ENCODE results near the gene DGLUCY.
A peak's percentile ranks its signal among the peaks of the same experiment; 100 is the strongest.
"Not testable (repeated sequence)": the region's sequence is repeated elsewhere in the genome, so short reads cannot be mapped to it uniquely, and the experiment has no call there.

Gene DGLUCY

DNA sequence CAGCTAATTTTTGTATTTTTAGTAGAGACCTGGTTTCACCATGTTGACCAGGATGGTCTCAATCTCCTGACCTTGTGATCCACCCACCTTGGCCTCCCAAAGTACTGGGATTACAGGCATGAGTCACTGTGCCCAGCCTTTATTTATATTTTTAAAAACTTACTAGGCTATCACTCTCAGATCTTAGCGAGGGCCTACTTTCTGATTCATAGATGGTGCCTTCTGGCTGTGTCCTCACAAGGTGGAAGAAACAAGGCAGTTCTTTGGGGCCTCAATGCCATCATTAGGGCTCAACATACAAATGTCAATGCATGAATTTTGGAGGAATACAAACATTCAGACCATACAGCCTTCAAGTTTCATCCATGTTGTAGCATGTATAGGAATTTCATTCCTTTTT, 2.4 kb upstream of the DGLUCY start:
- DNase-seq: no peak

DNA sequence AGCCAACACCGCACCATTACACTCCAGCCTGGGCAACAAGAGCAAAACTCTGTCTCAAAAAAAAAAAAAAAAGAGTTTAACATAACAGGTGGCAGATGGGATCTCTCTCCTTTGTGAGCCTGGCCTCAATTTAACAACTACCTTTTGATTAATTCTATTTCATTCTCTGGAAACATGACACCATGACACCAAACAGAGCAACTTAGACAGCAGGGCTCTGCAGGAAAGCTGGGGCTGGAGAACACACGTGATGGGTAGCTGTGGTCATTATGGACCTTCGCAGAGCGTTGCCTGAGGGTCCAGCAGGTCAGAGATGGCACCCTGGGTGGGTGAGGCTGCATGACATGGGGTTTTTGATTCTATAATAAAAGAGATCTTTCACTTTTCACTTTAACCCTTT, 1.7 kb upstream of the DGLUCY start:
- peak; percentile 95 for DNase-seq

DNA sequence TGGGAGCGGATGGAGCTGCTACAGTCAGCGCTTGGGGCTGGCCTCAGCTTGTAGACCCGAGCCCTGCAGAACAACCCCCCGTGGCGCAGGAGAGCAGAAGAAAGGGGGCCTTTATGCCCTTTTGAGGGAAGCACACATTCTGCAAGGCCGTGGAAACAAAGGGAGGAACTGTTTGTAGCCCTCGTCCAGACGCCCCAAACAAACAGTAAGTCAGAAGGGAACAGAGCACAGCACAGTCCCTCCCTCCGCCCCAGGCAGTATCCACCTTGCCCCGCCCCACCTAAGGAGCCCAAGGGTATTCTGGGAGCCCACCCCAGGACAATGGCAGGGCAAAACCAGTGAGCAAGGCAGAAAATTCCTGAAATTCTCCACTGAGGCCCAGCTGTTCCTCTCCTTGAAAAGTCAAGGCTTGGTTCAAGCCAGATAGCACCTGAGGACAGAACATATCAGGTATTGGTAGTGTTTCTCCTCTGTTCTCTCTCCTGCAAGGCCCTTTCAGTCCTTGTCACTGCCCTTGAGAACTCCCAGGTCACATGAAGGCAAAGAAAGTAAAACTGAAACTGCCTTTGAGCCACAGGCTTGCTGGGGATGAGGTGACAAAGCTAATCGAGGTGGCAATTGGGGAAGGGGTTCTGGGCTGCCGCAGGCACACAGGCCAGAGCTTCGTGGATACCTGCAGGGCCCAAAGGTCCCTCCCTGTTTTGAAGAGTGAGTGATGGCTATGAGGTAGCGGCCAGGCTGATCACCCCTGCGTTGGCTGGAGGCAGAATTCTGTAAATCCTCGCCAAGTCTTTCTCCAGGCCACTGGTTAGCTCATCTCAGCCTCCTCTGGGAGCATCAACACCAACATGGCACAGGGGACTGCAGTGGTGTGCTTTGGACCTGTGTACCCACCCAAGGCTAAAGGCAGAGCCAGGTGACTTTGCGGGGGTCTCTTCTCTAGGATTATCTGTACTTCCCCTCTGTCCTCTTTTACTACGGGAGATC, 499 bp downstream of the DGLUCY start:
- DNase-seq: peak; percentile 93

DNA sequence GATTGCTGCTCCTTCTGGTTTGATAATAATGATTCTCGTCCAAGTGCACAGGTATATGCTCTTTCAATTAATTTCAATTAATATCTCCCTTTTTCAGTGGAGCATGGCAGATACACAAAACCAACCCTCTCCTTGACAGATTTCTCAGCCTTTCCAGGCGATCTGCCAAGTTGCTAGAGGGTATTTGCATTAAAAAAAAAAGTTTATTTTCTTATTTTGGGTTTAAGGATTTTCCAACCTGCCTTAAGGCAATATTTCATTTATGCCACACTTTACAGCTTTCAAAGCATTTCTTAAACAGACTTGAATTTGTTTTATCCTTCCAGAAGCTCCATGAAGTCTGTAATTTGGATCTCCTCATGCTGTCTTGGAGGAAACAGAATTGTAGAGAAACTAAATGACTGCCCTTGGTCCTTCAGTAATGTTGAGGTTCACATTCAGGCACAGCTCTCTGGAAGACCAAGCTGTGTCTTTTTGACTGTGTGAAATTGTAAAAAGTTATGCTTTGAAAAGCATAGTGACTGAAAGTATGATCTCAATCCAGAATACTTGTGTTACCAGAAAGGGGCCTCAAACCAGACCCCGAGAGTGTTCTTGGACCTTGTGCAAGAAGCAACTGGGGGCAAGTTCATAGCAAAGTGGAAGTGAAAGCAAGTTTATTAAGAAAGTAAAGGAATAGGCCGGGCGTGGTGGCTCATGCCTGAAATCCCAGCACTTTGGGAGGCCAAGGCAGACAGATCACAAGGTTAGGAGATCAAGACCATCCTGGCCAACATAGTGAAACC, 2.3 kb downstream of the DGLUCY start:
- peak; percentile 75 for DNase-seq

GRCh38 chr14:91116913-91117588, 3.2 kb downstream of the DGLUCY start:
- DNase-seq: no peak

- no peak for DNase-seq
These were observed 4.1 kb downstream of the DGLUCY start for GRCh38 chr14:91117960-91118359.

DNA sequence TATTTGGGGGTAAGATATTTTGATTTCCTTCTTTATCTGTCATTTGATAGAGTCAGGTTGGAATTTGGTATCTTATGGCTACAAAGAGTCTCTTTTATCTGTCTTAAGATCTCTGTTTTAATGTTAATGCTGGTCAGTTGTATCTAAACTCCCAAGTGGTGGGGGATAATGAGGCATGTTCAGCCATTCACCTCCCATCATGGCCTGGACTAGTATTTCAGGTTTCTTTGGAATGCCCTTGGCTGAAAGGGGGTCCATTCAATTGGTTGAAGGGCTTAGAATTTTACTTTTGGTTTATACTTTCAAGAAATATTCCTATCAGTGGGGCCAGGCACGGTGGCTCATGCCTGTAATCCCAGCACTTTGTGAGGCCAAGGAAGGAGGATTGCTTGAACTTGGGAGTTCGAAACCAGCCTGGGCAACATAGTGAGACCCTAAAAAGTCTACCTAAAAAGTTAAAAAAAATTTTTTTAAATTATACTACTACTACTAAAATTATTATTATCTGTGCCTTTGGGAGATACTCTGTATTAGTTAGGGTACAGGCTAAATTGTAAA, 4.7 kb downstream of the DGLUCY start:
- no peak for DNase-seq

DNA sequence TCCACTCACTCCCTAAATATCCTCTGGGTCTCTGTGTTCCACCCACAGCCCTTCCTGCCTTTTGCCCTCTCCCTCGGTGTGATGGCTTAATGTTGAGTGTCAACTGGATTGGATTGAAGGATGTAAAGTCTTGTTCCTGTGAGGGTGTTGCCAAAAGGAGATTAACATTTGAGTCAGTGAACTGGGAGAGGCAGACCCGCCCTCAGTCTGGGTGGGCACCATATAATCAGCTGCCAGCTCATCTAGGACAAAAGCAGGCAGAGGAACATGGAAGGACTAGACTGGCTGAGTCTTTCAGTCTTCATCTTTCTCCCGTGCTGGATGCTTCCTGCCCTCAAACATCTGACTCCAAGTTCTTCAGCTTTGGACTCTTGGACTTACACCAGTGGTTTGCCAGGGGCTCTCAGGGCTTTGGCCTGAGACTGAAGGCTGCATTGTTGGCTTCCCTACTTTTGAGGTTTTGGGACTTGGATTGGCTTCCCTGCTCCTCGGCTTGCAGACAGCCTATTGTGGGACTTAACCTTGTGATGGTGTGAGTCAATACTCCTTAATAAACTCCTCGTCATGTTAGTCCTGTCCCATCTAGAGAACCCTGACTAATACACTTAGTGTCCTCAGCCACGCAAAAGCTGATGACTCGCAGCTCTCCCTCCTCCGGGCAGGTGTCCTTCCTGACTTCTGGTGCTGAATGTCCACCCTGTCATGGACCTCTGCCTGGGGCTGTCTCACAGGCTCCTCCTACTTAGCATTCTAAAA, 5.9 kb downstream of the DGLUCY start:
- no peak for DNase-seq

DNA sequence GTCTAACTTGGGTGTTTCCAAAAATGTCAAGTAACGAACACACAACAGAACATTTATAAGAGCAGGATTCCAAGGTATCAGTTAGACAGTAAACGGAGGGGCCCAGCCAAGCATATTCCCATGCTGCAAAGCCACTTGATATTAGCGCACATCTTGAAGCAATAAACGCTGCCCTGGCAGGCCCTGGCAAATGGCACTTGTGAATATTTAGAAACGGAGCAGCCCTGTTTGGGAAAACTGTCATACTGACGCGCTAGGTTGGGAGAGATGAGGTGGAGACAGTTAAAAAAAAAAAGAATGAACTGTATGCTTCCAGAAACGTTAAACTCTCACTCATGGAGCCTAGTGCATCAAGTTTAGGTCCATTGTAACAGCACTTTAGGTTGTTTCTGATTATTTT, 9.3 kb downstream of the DGLUCY start:
- DNase-seq: peak; percentile 83

DNA sequence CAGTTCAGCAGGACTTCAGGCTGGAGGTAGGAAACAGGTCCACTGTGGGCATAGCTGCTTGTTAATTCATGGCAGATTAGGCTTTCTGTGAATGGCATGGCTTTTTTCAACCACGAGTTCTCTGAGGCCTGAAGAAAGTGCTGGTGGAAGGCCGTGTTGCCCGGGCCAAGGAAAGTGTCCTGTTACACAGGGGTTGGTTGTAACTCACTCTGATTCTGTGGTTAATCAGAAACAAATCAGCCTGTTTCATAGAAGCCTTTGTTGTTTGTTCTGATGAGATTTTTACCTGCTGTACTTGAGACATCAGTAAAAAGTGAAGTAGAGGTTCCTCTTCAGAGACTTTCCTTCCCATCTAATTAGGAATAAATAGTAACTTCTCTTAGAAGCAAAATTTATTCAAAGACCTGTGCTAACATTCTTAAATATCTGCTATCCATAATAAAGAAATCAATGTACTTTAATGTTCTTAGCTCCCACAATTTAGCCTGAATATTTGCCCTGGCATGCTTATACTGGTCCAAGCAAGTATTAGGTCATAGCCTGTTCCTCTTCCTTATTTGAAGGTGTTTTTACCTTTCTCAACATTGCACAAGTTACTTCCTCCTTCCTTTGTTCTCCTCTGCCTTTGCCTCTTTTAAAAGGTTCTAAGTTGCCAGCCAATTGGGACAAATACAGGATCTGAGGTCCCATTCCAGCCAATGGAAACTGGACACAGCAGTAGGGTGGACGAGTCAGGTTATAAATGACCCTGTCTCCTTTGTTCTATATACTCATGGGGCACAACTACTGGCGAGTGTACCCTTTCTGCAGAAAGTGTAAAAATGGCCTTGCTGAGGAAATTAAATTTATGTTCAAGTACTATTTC, 10.8 kb downstream of the DGLUCY start:
- DNase-seq: not testable (repeated sequence)

- DNase-seq: no peak
These were observed 11.4 kb downstream of the DGLUCY start for GRCh38 chr14:91125271-91125660.

DNA sequence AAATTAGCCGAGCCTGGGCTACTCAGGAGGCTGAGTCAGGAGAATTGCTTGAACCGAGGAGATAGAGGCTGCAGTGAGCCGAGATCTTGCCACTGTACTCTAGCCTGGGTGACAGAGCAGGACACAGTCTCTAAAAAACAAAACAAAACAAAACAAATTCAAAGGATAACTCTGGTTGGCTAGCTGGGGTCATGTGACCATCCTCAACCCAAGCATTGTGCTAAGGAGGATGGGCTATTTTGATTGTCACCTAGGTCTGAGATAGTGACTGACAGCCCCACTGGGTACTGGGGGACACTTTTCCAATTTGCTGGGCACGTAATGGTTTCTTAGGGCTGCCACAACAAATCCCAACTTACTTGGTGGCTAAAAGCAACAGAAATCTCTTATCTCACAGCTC, 11.9 kb downstream of the DGLUCY start:
- no peak for DNase-seq

DNA sequence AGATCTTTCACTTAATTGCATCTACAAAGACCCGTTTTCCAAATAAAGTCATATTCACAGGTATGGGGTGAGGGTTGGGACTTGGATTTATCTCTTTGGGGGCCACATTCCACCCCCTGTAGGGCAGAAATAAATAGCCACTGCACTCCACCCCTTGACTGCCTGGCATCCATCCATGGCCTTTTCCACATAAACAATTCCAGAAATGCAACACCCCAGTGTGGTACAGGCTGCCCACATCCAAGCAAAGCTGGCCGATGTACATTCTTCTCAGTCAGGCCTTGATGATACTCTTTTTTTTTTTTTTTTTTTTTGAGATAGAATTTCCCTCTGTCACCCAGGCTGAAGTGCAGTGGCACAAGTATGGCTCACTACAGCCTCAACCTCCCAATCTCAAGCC, 12.9 kb downstream of the DGLUCY start:
- no peak for DNase-seq

DNA sequence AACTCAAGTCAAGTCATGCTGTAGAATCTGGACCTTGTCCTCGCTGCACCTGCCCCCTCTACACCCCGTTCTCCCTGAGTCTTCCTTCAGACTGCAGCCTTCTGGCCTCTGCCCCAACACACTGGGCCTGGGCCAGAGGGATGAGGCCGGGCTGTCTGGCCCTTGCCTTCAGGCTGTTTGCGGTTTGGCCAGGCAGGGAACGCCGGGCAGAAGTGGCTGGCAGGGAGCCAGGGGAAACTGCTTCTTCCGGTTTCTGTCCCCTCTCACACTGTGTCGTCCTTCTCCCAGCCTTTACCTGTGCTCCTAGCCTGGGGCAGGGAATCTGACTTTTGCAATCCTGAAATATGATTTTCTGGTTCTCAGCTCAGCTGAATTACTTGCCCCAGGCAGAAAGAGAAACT, 13.5 kb downstream of the DGLUCY start:
- DNase-seq: no peak

GRCh38 chr14:91127924-91128323, 14.1 kb downstream of the DGLUCY start:
- DNase-seq: no peak

- no peak for DNase-seq
These were observed 14.8 kb downstream of the DGLUCY start for GRCh38 chr14:91128699-91129098.

DNA sequence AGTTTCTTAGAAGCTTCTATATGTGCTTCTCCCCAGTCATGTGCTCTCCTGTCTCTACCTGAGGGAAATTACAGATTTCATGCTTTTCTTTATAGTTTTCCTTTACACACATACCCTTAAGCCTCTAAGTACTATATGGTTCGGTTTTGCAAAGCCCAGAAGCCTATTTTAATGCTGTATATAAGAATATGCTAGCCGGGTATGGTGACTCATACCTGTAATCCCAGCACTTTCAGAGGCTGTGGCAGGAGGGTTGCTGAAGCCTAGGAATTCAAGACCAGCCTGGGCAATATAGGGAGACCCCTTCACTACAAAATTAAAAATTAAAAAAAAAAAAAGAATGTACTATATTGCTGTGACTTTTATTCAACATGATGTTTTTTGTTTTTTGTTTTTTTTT, 15.4 kb downstream of the DGLUCY start:
- DNase-seq: no peak

DNA sequence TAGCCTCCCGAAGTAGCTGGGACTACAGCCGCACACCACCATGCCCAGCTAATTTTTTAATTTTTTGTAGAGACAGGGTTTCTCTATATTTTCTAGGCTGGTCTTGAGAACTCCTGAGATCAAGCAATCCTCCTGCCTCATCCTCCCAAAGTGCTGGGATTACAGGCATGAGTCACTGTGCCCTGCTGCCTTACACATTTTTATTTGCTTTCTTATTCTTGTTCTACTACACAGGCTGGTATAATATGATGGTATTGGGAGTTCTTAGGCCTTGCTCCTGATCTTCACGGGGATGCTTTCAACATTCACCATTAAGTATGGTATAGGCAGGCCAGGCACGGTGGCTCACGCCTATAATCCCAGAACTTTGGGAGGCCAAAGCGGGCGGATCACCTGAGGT, 21.2 kb downstream of the DGLUCY start:
- DNase-seq: no peak

DNA sequence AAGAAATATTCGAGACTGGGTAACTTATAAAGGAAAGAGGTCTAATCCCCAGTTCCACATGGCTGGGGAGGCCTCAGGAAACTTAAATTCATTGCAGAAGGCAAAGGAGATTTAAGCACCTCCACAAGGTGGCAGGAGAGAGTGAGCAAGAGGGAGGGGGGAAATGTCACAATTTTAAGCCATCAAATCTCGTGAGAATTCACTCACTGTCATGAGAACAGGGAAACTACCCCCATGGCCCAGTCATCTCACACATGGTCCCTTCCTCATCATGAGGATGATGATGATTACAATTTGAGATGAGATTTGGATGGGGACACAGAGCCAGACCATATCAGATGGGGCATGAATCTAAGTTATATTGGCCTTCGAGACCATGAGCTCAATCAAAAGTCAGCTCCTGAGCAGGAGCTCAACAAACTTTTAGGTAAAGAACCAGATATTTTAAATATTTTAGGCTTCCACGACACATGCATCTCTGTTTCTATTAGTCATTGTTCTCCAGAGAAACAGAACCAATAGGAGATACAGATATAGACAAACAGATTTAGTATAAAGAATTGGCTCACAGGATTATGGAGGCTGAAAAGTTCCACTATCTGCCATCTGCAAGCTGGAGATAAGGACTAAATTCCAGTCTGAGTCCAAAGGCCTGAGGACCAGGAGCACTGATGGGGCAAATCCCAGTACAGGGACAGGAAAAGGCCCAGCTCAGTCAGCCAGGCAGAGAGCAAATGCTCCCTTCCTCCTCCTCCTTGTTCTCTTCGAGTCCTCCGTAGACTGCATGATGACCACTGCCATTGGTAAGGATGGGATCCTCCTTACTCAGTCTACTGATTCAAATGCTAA, 24.9 kb downstream of the DGLUCY start:
- peak; percentile 26 for DNase-seq

- no peak for DNase-seq
These were observed 25.9 kb downstream of the DGLUCY start for GRCh38 chr14:91139776-91140175.
